HS-27A (cell line): ENCODE measurements around the gene KRTAP25-1.

Experiments used
- DNase-seq: peaks from one replicate; pipeline ENCODE4 v3.0.0-alpha.2; 2012; ENCODE audit warnings: low read depth, missing footprints

The KRTAP25-1 gene

DNA sequence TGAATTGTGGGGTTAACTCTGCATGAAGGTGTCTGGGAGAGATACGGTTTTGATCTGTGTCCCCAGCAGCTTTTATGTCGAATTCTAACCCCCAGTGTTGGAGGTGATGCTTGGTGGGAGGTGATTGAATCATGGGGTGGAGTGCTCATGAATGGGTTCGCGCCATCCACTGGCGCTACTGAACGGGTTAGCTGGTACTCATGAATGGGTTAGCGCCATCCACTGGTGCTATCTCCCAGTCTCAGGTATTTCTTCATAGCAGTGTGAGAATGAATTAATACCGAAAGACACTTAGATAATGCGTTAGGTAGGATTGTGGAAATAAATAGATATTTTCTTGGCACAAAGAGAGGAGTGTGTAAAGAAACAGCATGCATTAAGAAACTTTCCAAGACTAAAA lies 40.5 kb downstream of the KRTAP25-1 start:
- DNase-seq = no peak

DNA sequence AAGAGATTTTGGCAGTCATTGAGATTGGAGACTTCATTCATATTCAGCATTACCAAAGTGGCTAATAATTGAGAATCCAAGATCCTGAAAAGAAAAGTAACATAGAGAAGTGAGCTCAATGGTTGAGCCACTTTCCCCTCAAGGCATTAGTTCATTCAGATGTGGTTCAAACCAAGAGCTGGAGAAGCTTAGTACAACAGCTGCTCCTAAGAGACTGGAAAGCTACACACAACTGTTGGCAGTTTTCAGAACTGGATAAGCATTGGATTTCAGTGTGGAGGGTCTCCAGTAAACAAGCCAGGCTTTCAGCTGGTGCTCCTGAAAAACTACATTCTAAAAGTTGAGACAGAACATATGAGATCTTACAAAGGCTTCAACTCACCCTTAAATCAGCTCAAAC lies 44.3 kb downstream of the KRTAP25-1 start:
- DNase-seq = no peak

- DNase-seq = no peak
Measured at GRCh38 chr21:30243691-30244090, 45.6 kb downstream of the KRTAP25-1 start.

- DNase-seq = no peak
Measured at GRCh38 chr21:30240661-30241060, 48.7 kb downstream of the KRTAP25-1 start.
